ENCODE results near the gene SULT1A2.
"Not testable (repeated sequence)": the region's sequence is repeated elsewhere in the genome, so short reads cannot be mapped to it uniquely, and the experiment has no call there.

Gene SULT1A2

GRCh38 chr16:28603381-28604185 is 6.7 kb upstream of the SULT1A2 start:
- no peak overlapping the region for H3K4me3 ChIP-seq (ENCODE audit: low read depth, low read length)
- no peak for TF ChIP-seq CTCF (IDR thresholded peaks at IDR 0.05; ENCODE audit: low read depth, low read length)
- in situ Hi-C loops (cut with HindIII; ENCODE audit: low sequenced_read_pairs) = no loop called here

GRCh38 chr16:28602529-28602928 is 5.7 kb upstream of the SULT1A2 start:
- in situ Hi-C loops (cut with HindIII; ENCODE audit: low sequenced_read_pairs) = no loop called here
- no peak for TF ChIP-seq CTCF (IDR thresholded peaks at IDR 0.05; ENCODE audit: low read depth, low read length)
- no peak overlapping the region for H3K4me3 ChIP-seq (ENCODE audit: low read depth, low read length)
- no peak for DNase-seq (ENCODE audit: low read depth, low spot score)

More at GRCh38 chr16:28603381-28604185, 6.7 kb upstream of the SULT1A2 start:
- no peak for DNase-seq (ENCODE audit: low read depth, low spot score)

GRCh38 chr16:28602062-28602461 is 5.2 kb upstream of the SULT1A2 start:
- in situ Hi-C loops (cut with HindIII; ENCODE audit: low sequenced_read_pairs); DNase-seq (ENCODE audit: low read depth, low spot score); H3K4me3 ChIP-seq (ENCODE audit: low read depth, low read length): not testable (repeated sequence)

- H3K4me3 ChIP-seq (ENCODE audit: low read depth, low read length); in situ Hi-C loops (cut with HindIII; ENCODE audit: low sequenced_read_pairs); DNase-seq (ENCODE audit: low read depth, low spot score): not testable (repeated sequence)
These were observed 4.7 kb upstream of the SULT1A2 start for GRCh38 chr16:28601589-28601988.

- DNase-seq (ENCODE audit: low read depth, low spot score); H3K4me3 ChIP-seq (ENCODE audit: low read depth, low read length); in situ Hi-C loops (cut with HindIII; ENCODE audit: low sequenced_read_pairs): not testable (repeated sequence)
These were observed 4.1 kb upstream of the SULT1A2 start for GRCh38 chr16:28600965-28601364.

GRCh38 chr16:28599377-28600285 is 2.8 kb upstream of the SULT1A2 start:
- DNase-seq (ENCODE audit: low read depth, low spot score); H3K4me3 ChIP-seq (ENCODE audit: low read depth, low read length); in situ Hi-C loops (cut with HindIII; ENCODE audit: low sequenced_read_pairs): not testable (repeated sequence)

GRCh38 chr16:28597692-28598261 is 927 bp upstream of the SULT1A2 start:
- TF ChIP-seq CTCF (IDR thresholded peaks at IDR 0.05; ENCODE audit: low read depth, low read length) = no peak
- in situ Hi-C loops (cut with HindIII; ENCODE audit: low sequenced_read_pairs) = no loop called here

GRCh38 chr16:28596115-28596630 is 677 bp downstream of the SULT1A2 start:
- no peak overlapping the region for H3K4me3 ChIP-seq (ENCODE audit: low read depth, low read length)
- DNase-seq (ENCODE audit: low read depth, low spot score) = no peak
- in situ Hi-C loops (cut with HindIII; ENCODE audit: low sequenced_read_pairs) = no loop called here
- no peak for TF ChIP-seq CTCF (IDR thresholded peaks at IDR 0.05; ENCODE audit: low read depth, low read length)

More at GRCh38 chr16:28597692-28598261, 927 bp upstream of the SULT1A2 start:
- no peak for DNase-seq (ENCODE audit: low read depth, low spot score)
- H3K4me3 ChIP-seq (ENCODE audit: low read depth, low read length) = no peak overlapping the region

GRCh38 chr16:28595451-28595850 is 1.4 kb downstream of the SULT1A2 start:
- in situ Hi-C loops (cut with HindIII; ENCODE audit: low sequenced_read_pairs); H3K4me3 ChIP-seq (ENCODE audit: low read depth, low read length); DNase-seq (ENCODE audit: low read depth, low spot score): not testable (repeated sequence)
